ENCODE results near the gene PLPP1. TPM values are rescaled to one million over a fixed set of nuclear protein-coding genes. Genes with fewer than 3 reads are reported as not detected.

PLPP1 gene
- polyA plus RNA-seq, 1 of the 3 experiments (the other 2 are of a cell fraction) = 32.8 TPM

DNA sequence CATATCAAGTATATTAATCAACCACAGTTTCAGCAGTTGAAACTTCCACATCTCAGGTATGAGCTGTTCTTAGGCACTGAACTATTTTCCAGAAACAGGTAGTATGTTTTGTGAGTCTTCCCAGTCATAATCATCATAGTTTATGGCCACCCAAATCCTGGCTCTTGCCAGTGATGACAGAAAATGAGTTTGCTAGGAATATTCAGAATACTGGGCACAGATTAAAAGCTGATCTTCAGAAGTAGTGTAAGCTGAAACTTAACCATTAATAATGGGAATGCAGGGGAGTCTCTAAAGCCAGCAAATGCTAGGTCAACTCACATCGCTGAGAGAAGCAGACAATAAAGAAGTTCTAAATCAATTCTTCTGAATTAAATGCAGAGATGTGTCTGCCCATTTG lies 64.5 kb downstream of the PLPP1 start:
- H3K9me3 ChIP-seq = no peaks in the 10 kb centered on the region
- WGBS (ENCODE audit: low lambda C conversion rate) = 89% methylated on average over 1 of the region's 1 CpG
- peaks cover 0 to 22% of the 10 kb centered on the region in 2 experiments for H3K36me3 ChIP-seq (replicated peaks in 1 of 2; ENCODE audit: control insufficient read depth in 1 of 2, insufficient read depth in 2 of 2, low read length in 1 of 2)
- no peaks in the 10 kb centered on the region for H3K4me1 ChIP-seq (ENCODE audit: control insufficient read depth in 1 of 2, insufficient read depth in 2 of 2, low read depth in 1 of 2, low read length in 1 of 2)
- CTCF ChIA-PET = no interaction called here
- no peak overlapping the region for H3K4me2 ChIP-seq
- DNase-seq = no peak
- peaks cover 4% of the 10 kb centered on the region for H3F3A ChIP-seq (replicated peaks; ENCODE audit: insufficient read depth)
- no peaks in the 10 kb centered on the region for H3K9me2 ChIP-seq
- no peak overlapping the region for H3K9ac ChIP-seq
- TF ChIP-seq POLR2AphosphoS5 (IDR thresholded peaks at IDR 0.05; ENCODE audit: low read depth, low read length) = no peak
- no peak for TF ChIP-seq NRF1 (IDR thresholded peaks at IDR 0.05; ENCODE audit: low read depth, low read length)
- no peak for TF ChIP-seq RCOR1 (IDR thresholded peaks at IDR 0.05; ENCODE audit: low read length)
- TF ChIP-seq MEF2A (IDR thresholded peaks at IDR 0.05; ENCODE audit: borderline replicate concordance, low read depth) = no peak
- H2AFZ ChIP-seq (ENCODE audit: low read depth) = no peak overlapping the region
- H3K4me3 ChIP-seq (ENCODE audit: low read depth in 2 of 2, low read length in 1 of 2) = no peak overlapping the region
- no peaks in the 10 kb centered on the region for H3K27me3 ChIP-seq (ENCODE audit: insufficient read depth)
- no peak overlapping the region for H3K27ac ChIP-seq (ENCODE audit: low read depth in 2 of 2, low read length in 1 of 2)
- POLR2A ChIA-PET = no interaction called here
- no peaks in the 10 kb centered on the region for H4K20me1 ChIP-seq (ENCODE audit: insufficient read depth)
- H3K79me2 ChIP-seq (ENCODE audit: insufficient read depth) = no peaks in the 10 kb centered on the region

DNA sequence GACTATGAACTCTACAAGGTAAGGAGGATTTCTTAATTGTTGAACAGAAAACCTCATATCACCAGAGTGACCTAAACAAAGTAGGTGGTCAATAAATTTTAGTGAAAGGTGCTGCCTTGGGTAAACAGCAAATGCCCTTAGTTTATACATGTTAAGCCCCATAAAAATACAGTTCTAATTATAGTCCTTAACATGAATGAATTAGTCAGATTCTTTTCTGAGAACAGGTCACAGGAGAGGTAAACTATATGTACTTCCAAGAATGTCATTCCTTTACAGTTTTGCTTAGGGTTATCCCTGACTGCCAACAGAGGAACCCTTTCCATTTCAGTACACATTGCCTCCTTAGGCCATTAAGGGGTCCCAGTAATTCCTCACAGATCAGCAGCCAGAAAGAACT lies 64.9 kb downstream of the PLPP1 start:
- no peaks in the 10 kb centered on the region for H3K27me3 ChIP-seq (ENCODE audit: insufficient read depth)
- H3K4me3 ChIP-seq (ENCODE audit: low read depth in 2 of 2, low read length in 1 of 2) = no peak overlapping the region
- no peaks in the 10 kb centered on the region for H3K4me1 ChIP-seq (ENCODE audit: control insufficient read depth in 1 of 2, insufficient read depth in 2 of 2, low read depth in 1 of 2, low read length in 1 of 2)
- H3F3A ChIP-seq (replicated peaks; ENCODE audit: insufficient read depth) = peaks cover 4% of the 10 kb centered on the region
- H4K20me1 ChIP-seq (ENCODE audit: insufficient read depth) = no peaks in the 10 kb centered on the region
- no peaks in the 10 kb centered on the region for H3K79me2 ChIP-seq (ENCODE audit: insufficient read depth)
- H3K9me2 ChIP-seq = no peaks in the 10 kb centered on the region
- ChIA-PET CTCF (no interaction called here), POLR2A (no interaction called here)
- no peaks in the 10 kb centered on the region for H3K9me3 ChIP-seq
- no peak overlapping the region for H2AFZ ChIP-seq (ENCODE audit: low read depth)
- peaks cover 0 to 17% of the 10 kb centered on the region in 2 experiments for H3K36me3 ChIP-seq (replicated peaks in 1 of 2; ENCODE audit: control insufficient read depth in 1 of 2, insufficient read depth in 2 of 2, low read length in 1 of 2)
- no peak overlapping the region for H3K4me2 ChIP-seq
- no peak for TF ChIP-seq MXI1 (IDR thresholded peaks at IDR 0.05; ENCODE audit: low read depth, low read length)
- TF ChIP-seq, protein P1, sequence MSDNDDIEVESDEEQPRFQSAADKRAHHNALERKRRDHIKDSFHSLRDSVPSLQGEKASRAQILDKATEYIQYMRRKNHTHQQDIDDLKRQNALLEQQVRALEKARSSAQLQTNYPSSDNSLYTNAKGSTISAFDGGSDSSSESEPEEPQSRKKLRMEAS (IDR thresholded peaks at IDR 0.05; ENCODE audit: low read depth) = no peak
- no peak for DNase-seq
- H3K27ac ChIP-seq (ENCODE audit: low read depth in 2 of 2, low read length in 1 of 2) = no peak overlapping the region
- H3K9ac ChIP-seq = no peak overlapping the region

DNA sequence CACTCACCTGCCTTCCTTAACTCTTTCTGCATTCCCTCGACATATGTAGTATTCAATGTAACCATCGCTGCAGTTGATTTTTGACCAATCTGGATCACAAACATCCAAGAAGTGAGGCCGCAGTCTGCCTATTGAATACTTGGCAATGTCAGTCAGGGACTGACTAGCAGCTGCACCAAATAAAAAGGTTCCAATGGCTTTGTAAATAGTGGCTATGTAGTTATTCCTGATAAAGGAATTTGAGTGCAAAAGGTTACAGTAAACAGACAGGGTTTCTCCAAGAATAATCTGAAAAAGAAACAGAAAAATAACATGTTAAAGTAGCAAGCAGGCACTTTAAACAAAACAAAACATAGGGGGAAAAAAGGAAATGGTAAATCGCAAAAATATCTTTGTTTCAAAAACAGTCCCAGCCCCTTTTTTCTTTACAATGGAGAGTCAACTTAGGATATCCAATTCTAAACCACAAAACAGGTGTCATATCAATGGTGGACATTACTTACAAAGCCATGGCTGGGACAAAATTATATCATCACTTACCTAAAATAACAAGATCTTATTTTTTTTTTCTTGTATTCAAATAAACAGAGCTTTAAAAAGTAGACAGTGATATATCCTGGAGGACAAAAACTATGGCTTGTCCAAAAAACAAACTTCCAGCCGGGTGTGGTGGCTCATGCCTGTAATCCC lies 66.8 kb downstream of the PLPP1 start:
- H3K4me3 ChIP-seq (ENCODE audit: low read depth in 2 of 2, low read length in 1 of 2) = no peak overlapping the region
- H3K4me2 ChIP-seq = no peak overlapping the region
- TF ChIP-seq ELF1 (IDR thresholded peaks at IDR 0.05) = no peak
- TF ChIP-seq JUND (IDR thresholded peaks at IDR 0.05) = no peak
- TF ChIP-seq, protein P2, sequence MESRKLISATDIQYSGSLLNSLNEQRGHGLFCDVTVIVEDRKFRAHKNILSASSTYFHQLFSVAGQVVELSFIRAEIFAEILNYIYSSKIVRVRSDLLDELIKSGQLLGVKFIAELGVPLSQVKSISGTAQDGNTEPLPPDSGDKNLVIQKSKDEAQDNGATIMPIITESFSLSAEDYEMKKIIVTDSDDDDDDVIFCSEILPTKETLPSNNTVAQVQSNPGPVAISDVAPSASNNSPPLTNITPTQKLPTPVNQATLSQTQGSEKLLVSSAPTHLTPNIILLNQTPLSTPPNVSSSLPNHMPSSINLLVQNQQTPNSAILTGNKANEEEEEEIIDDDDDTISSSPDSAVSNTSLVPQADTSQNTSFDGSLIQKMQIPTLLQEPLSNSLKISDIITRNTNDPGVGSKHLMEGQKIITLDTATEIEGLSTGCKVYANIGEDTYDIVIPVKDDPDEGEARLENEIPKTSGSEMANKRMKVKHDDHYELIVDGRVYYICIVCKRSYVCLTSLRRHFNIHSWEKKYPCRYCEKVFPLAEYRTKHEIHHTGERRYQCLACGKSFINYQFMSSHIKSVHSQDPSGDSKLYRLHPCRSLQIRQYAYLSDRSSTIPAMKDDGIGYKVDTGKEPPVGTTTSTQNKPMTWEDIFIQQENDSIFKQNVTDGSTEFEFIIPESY (IDR thresholded peaks at IDR 0.05; ENCODE audit: borderline replicate concordance, low read depth) = no peak
- TF ChIP-seq EP300 (IDR thresholded peaks at IDR 0.05; ENCODE audit: borderline replicate concordance in 1 of 2, low read depth in 1 of 2, low read length in 1 of 2) = no peak
- TF ChIP-seq TAF1 (IDR thresholded peaks at IDR 0.05; ENCODE audit: borderline replicate concordance, low read depth, low read length) = no peak
- TF ChIP-seq, protein P3, sequence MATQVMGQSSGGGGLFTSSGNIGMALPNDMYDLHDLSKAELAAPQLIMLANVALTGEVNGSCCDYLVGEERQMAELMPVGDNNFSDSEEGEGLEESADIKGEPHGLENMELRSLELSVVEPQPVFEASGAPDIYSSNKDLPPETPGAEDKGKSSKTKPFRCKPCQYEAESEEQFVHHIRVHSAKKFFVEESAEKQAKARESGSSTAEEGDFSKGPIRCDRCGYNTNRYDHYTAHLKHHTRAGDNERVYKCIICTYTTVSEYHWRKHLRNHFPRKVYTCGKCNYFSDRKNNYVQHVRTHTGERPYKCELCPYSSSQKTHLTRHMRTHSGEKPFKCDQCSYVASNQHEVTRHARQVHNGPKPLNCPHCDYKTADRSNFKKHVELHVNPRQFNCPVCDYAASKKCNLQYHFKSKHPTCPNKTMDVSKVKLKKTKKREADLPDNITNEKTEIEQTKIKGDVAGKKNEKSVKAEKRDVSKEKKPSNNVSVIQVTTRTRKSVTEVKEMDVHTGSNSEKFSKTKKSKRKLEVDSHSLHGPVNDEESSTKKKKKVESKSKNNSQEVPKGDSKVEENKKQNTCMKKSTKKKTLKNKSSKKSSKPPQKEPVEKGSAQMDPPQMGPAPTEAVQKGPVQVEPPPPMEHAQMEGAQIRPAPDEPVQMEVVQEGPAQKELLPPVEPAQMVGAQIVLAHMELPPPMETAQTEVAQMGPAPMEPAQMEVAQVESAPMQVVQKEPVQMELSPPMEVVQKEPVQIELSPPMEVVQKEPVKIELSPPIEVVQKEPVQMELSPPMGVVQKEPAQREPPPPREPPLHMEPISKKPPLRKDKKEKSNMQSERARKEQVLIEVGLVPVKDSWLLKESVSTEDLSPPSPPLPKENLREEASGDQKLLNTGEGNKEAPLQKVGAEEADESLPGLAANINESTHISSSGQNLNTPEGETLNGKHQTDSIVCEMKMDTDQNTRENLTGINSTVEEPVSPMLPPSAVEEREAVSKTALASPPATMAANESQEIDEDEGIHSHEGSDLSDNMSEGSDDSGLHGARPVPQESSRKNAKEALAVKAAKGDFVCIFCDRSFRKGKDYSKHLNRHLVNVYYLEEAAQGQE (IDR thresholded peaks at IDR 0.05; ENCODE audit: low read depth, low read length) = no peak
- no peak for TF ChIP-seq NFIC (IDR thresholded peaks at IDR 0.05; ENCODE audit: borderline replicate concordance)
- no peak for TF ChIP-seq RAD21 (IDR thresholded peaks at IDR 0.05; ENCODE audit: low read length)
- TF ChIP-seq FOXM1 (IDR thresholded peaks at IDR 0.05; ENCODE audit: low read depth) = no peak
- TF ChIP-seq, protein P4, sequence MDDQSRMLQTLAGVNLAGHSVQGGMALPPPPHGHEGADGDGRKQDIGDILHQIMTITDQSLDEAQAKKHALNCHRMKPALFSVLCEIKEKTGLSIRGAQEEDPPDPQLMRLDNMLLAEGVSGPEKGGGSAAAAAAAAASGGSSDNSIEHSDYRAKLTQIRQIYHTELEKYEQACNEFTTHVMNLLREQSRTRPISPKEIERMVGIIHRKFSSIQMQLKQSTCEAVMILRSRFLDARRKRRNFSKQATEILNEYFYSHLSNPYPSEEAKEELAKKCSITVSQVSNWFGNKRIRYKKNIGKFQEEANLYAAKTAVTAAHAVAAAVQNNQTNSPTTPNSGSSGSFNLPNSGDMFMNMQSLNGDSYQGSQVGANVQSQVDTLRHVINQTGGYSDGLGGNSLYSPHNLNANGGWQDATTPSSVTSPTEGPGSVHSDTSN (IDR thresholded peaks at IDR 0.05) = no peak
- TF ChIP-seq NRF1 (IDR thresholded peaks at IDR 0.05; ENCODE audit: low read depth, low read length) = no peak
- TF ChIP-seq GABPA (IDR thresholded peaks at IDR 0.05; ENCODE audit: low read depth) = no peak
- H3K9me3 ChIP-seq = no peaks in the 10 kb centered on the region
- H3K9me2 ChIP-seq = no peaks in the 10 kb centered on the region
- no peaks in the 10 kb centered on the region for H4K20me1 ChIP-seq (ENCODE audit: insufficient read depth)
- ChIA-PET CTCF (interaction anchor here (0.7 kb wide), 1 partner anchor 224 kb away, joined by 3 read pairs; no protein-coding TSS in a partner anchor), POLR2A (no interaction called here)
- H3K36me3 ChIP-seq (replicated peaks in 1 of 2; ENCODE audit: control insufficient read depth in 1 of 2, insufficient read depth in 2 of 2, low read length in 1 of 2) = peaks cover 0 to 23% of the 10 kb centered on the region in 2 experiments
- no peaks in the 10 kb centered on the region for H3K27me3 ChIP-seq (ENCODE audit: insufficient read depth)
- H3K4me1 ChIP-seq (ENCODE audit: control insufficient read depth in 1 of 2, insufficient read depth in 2 of 2, low read depth in 1 of 2, low read length in 1 of 2) = no peaks in the 10 kb centered on the region
- H3K79me2 ChIP-seq (ENCODE audit: insufficient read depth) = no peaks in the 10 kb centered on the region
- WGBS (ENCODE audit: low lambda C conversion rate) = 96% methylated on average over 5 of the region's 5 CpGs
- no peak overlapping the region for H2AFZ ChIP-seq (ENCODE audit: low read depth)
- no peak for DNase-seq
- H3K9ac ChIP-seq = no peak overlapping the region
- no peak overlapping the region for H3K27ac ChIP-seq (ENCODE audit: low read depth in 2 of 2, low read length in 1 of 2)
- H3F3A ChIP-seq (replicated peaks; ENCODE audit: insufficient read depth) = peaks cover 6% of the 10 kb centered on the region

Data from SK-N-SH (cell line).